HG03342 (cell line): ENCODE results near the gene PLEKHG4B.
"Not testable (repeated sequence)": the region's sequence is repeated elsewhere in the genome, so short reads cannot be mapped to it uniquely, and the experiment has no call there.

ENCODE experiments used
- ATAC-seq: cut with Tn5 transposase; IDR thresholded peaks from one replicate; pipeline ENCODE4 v1.9.1; 2021; ENCODE audit warnings: mild to moderate bottlenecking, moderate library complexity; ENCODE audit not compliant: unreplicated experiment

The PLEKHG4B gene

GRCh38 chr5:197892-198489, 106.0 kb downstream of the PLEKHG4B start:
- no peak for ATAC-seq

- ATAC-seq: no peak
These were observed 106.7 kb downstream of the PLEKHG4B start for GRCh38 chr5:198516-199196.

GRCh38 chr5:199197-199949, 107.4 kb downstream of the PLEKHG4B start:
- no peak for ATAC-seq

GRCh38 chr5:199950-200645, 108.1 kb downstream of the PLEKHG4B start:
- ATAC-seq: no peak

- no peak for ATAC-seq
These were observed 109.0 kb downstream of the PLEKHG4B start for GRCh38 chr5:200985-201384.

GRCh38 chr5:201672-202071, 109.7 kb downstream of the PLEKHG4B start:
- ATAC-seq: no peak

GRCh38 chr5:203246-203930, 111.4 kb downstream of the PLEKHG4B start:
- no peak for ATAC-seq

GRCh38 chr5:204001-204400, 112.0 kb downstream of the PLEKHG4B start:
- no peak for ATAC-seq

- ATAC-seq: no peak
These were observed 112.5 kb downstream of the PLEKHG4B start for GRCh38 chr5:204462-204861.

- no peak for ATAC-seq
These were observed 113.2 kb downstream of the PLEKHG4B start for GRCh38 chr5:204966-205670.

- ATAC-seq: no peak
These were observed 114.4 kb downstream of the PLEKHG4B start for GRCh38 chr5:206406-206805.

- no peak for ATAC-seq
These were observed 115.1 kb downstream of the PLEKHG4B start for GRCh38 chr5:206927-207536.

GRCh38 chr5:207599-207998, 115.6 kb downstream of the PLEKHG4B start:
- no peak for ATAC-seq

GRCh38 chr5:208449-209114, 116.6 kb downstream of the PLEKHG4B start:
- no peak for ATAC-seq

GRCh38 chr5:213803-214395, 121.9 kb downstream of the PLEKHG4B start:
- no peak for ATAC-seq

- not testable (repeated sequence) for ATAC-seq
These were observed 123.3 kb downstream of the PLEKHG4B start for GRCh38 chr5:215256-215655.

GRCh38 chr5:216076-216475, 124.1 kb downstream of the PLEKHG4B start:
- ATAC-seq: not testable (repeated sequence)

- ATAC-seq: peak; percentile 76
These were observed 125.8 kb downstream of the PLEKHG4B start, which contains the start of the genes CCDC127 and SDHA for GRCh38 chr5:217494-218456. Gene CCDC127, minus strand, starts transcription at chr5:218153. Its CDS starts 1,304 bp downstream, at chr5:216849. Gene SDHA, plus strand, starts transcription at chr5:218320. Its CDS starts 36 bp downstream, at chr5:218356.
